Hepatocyte (in vitro differentiated cells): ENCODE data around the gene CFAP221. TPM values are rescaled to one million over a fixed set of nuclear protein-coding genes. Genes with fewer than 3 reads are reported as not detected.

Source experiments
- DNase-seq: peaks from one replicate; pipeline ENCODE4 v3.0.0-alpha.2; 2016; ENCODE audit warnings: low spot score
- H2AFZ ChIP-seq: fragments of 200-600 bp; sonication (generic); 2 replicates; pipeline ENCODE4 v1.6.0; 2016; ENCODE audit warnings: antibody characterized with exemption, mild to moderate bottlenecking
- H3K27ac ChIP-seq: fragments of 200-600 bp; sonication (generic); 2 replicates; pipeline ENCODE4 v1.5.1; 2016; ENCODE audit warnings: mild to moderate bottlenecking
- H3K27me3 ChIP-seq: fragments of 200-600 bp; sonication (generic); 2 replicates; pipeline ENCODE4 v1.6.1; 2016
- H3K36me3 ChIP-seq: fragments of 200-600 bp; sonication (generic); replicated peaks from 2 replicates; pipeline ENCODE4 v1.5.1; 2016; ENCODE audit warnings: low read depth; ENCODE audit not compliant: insufficient read depth
- H3K4me1 ChIP-seq: fragments of 200-600 bp; sonication (generic); 2 replicates; pipeline ENCODE4 v1.5.1; 2016; ENCODE audit warnings: mild to moderate bottlenecking, moderate library complexity; ENCODE audit not compliant: insufficient read depth
- H3K4me2 ChIP-seq: fragments of 200-600 bp; sonication (generic); 2 replicates; pipeline ENCODE4 v1.6.0; 2016
- H3K4me3 ChIP-seq: fragments of 200-600 bp; sonication (generic); 2 replicates; pipeline ENCODE4 v1.5.1; 2016; ENCODE audit warnings: mild to moderate bottlenecking
- H3K79me2 ChIP-seq: fragments of 200-600 bp; sonication (generic); 2 replicates; pipeline ENCODE4 v1.6.0; 2017; ENCODE audit warnings: mild to moderate bottlenecking
- H3K9me2 ChIP-seq: fragments of 200-600 bp; sonication (generic); replicated peaks from 2 replicates; pipeline ENCODE4 v1.6.0; 2017; ENCODE audit warnings: mild to moderate bottlenecking; ENCODE audit not compliant: insufficient read depth
- H3K9me3 ChIP-seq: fragments of 200-600 bp; sonication (generic); 2 replicates; pipeline ENCODE4 v1.5.1; 2016; ENCODE audit warnings: low read depth, mild to moderate bottlenecking
- H4K20me1 ChIP-seq: fragments of 200-600 bp; sonication (generic); 2 replicates; pipeline ENCODE4 v1.6.0; 2016; ENCODE audit warnings: mild to moderate bottlenecking; ENCODE audit not compliant: insufficient read depth, poor library complexity, severe bottlenecking
- EZH2 ChIP-seq: fragments of 200-600 bp; sonication (generic); IDR thresholded peaks from 2 replicates; pipeline ENCODE4 v1.6.1; 2016; ENCODE audit warnings: antibody characterized with exemption, mild to moderate bottlenecking, borderline replicate concordance
- EZH2phosphoT487 ChIP-seq: fragments of 200-600 bp; sonication (generic); IDR thresholded peaks from one replicate; pipeline ENCODE4 v1.6.1; 2018; ENCODE audit warnings: antibody characterized with exemption, mild to moderate bottlenecking, low read depth, moderate library complexity; ENCODE audit not compliant: unreplicated experiment, severe bottlenecking
- WGBS: methylation state at CpG from one replicate; pipeline ENCODE4 v1.1.6; 2016; ENCODE audit warnings: low lambda C conversion rate; ENCODE audit errors: missing lambda C conversion rate; 5-methylcytosine and 5-hydroxymethylcytosine counted together
- polyA plus RNA-seq: library from polyadenylated mRNA; unstranded; fragments of >200 nt; fragmentation: Nextera tagmentation; extraction: Ambion mirVana; gene quantifications from 2 replicates; pipeline ENCODE4 v1.2.1, GENCODE V29; 2016
- total RNA-seq: library from RNA; depleted of rRNA; stranded (reverse); fragments of >200 nt; gene quantifications from 2 replicates; pipeline ENCODE4 v1.2.3, GENCODE V29; 2014
- TF ChIP-seq, protein P1 (sequence below): fragments of 200-600 bp; sonication (generic); IDR thresholded peaks from 2 replicates; pipeline ENCODE4 v1.5.1; 2016; ENCODE audit warnings: antibody characterized with exemption, mild to moderate bottlenecking; ENCODE audit not compliant: poor library complexity

Gene CFAP221
- total and polyA plus RNA-seq, 2 experiments from 2014 or later, result 3.3 to 3.4 TPM

DNA sequence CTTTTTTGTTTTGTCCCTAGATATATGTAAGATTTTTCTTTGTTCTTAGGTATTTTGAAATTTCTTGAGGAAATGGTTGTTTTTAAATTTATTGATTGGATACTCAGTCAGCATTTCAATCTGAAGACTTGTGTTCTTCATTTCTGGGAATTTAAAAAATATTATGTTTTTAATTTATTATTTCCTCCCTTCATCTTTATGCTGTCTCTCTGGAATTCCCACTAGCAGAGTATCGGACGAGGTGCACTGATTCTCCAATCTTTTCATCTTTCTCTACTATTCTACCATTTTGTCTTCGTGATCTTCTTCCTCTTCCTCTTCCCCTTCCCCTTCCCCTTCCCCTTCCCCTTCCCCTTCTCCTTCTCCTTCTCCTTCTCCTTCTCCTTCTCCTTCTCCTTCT lies 32.3 kb upstream of the CFAP221 start:
- 96% methylated on average over 2 of the region's 3 CpGs for WGBS
- H4K20me1 ChIP-seq, result no peaks in the 10 kb centered on the region
- H3K27me3 ChIP-seq, result no peaks in the 10 kb centered on the region
- no peak overlapping the region for H3K4me3 ChIP-seq
- H3K27ac ChIP-seq, result no peak overlapping the region
- no peaks in the 10 kb centered on the region for H3K79me2 ChIP-seq
- TF ChIP-seq EZH2phosphoT487 (no peak), EZH2 (no peak)
- TF ChIP-seq, protein P1, sequence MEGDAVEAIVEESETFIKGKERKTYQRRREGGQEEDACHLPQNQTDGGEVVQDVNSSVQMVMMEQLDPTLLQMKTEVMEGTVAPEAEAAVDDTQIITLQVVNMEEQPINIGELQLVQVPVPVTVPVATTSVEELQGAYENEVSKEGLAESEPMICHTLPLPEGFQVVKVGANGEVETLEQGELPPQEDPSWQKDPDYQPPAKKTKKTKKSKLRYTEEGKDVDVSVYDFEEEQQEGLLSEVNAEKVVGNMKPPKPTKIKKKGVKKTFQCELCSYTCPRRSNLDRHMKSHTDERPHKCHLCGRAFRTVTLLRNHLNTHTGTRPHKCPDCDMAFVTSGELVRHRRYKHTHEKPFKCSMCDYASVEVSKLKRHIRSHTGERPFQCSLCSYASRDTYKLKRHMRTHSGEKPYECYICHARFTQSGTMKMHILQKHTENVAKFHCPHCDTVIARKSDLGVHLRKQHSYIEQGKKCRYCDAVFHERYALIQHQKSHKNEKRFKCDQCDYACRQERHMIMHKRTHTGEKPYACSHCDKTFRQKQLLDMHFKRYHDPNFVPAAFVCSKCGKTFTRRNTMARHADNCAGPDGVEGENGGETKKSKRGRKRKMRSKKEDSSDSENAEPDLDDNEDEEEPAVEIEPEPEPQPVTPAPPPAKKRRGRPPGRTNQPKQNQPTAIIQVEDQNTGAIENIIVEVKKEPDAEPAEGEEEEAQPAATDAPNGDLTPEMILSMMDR, result no peak
- no peak for DNase-seq
- H3K4me1 ChIP-seq, result no peaks in the 10 kb centered on the region
- H3K9me2 ChIP-seq, result no peaks in the 10 kb centered on the region
- no peak overlapping the region for H2AFZ ChIP-seq
- no peak overlapping the region for H3K4me2 ChIP-seq
- no peaks in the 10 kb centered on the region for H3K36me3 ChIP-seq
- H3K9me3 ChIP-seq, result no peaks in the 10 kb centered on the region

GRCh38 chr2:119512946-119513345 lies 31.3 kb upstream of the CFAP221 start:
- Histone ChIP-seq H3K4me1 (no peaks in the 10 kb centered on the region), H3K27ac (no peak overlapping the region), H3K9me3 (no peaks in the 10 kb centered on the region), H3K27me3 (no peaks in the 10 kb centered on the region), H3K79me2 (no peaks in the 10 kb centered on the region), H4K20me1 (no peaks in the 10 kb centered on the region), H3K4me2 (no peak overlapping the region), H3K9me2 (no peaks in the 10 kb centered on the region), H2AFZ (no peak overlapping the region), H3K4me3 (no peak overlapping the region), H3K36me3 (no peaks in the 10 kb centered on the region)
- DNase-seq, result no peak
- 96% methylated on average over 1 of the region's 1 CpG for WGBS
- TF ChIP-seq EZH2phosphoT487, result no peak

DNA sequence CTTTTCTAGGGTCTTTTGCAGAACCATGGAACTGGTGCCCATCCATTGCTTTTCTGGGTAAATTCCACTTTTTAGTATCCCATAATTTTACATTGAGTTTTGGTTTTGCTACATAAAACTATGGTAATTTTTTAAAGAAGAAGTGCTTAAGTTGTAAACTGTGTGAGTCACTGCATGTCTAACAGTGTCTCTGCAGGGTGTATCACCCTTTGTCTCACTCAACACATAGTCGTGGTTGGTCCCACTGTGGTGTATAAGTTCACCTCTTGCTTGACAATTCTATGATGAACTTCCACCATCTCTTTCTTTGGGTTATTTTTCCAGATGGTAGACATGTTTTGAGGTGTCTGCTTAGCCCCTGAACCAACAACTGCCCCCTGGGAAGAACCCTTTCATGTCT lies 30.4 kb upstream of the CFAP221 start:
- H2AFZ ChIP-seq, result no peak overlapping the region
- no peaks in the 10 kb centered on the region for H3K9me3 ChIP-seq
- no peaks in the 10 kb centered on the region for H4K20me1 ChIP-seq
- no peak overlapping the region for H3K4me3 ChIP-seq
- DNase-seq, result no peak
- TF ChIP-seq EZH2phosphoT487, result no peak
- TF ChIP-seq EZH2, result no peak
- TF ChIP-seq, protein P1, result no peak
- H3K36me3 ChIP-seq, result no peaks in the 10 kb centered on the region
- H3K4me2 ChIP-seq, result no peak overlapping the region
- no peaks in the 10 kb centered on the region for H3K27me3 ChIP-seq
- 59% methylated on average over 1 of the region's 1 CpG for WGBS
- H3K9me2 ChIP-seq, result no peaks in the 10 kb centered on the region
- H3K4me1 ChIP-seq, result no peaks in the 10 kb centered on the region
- H3K79me2 ChIP-seq, result no peaks in the 10 kb centered on the region
- H3K27ac ChIP-seq, result no peak overlapping the region

- 91% methylated on average over 2 of the region's 2 CpGs for WGBS
- Histone ChIP-seq H3K27me3 (no peaks in the 10 kb centered on the region), H3K36me3 (no peaks in the 10 kb centered on the region), H4K20me1 (no peaks in the 10 kb centered on the region), H3K9me2 (no peaks in the 10 kb centered on the region), H3K79me2 (no peaks in the 10 kb centered on the region), H3K27ac (no peak overlapping the region), H3K4me3 (no peak overlapping the region), H2AFZ (no peak overlapping the region), H3K4me2 (no peak overlapping the region), H3K9me3 (no peaks in the 10 kb centered on the region), H3K4me1 (no peaks in the 10 kb centered on the region)
- TF ChIP-seq EZH2phosphoT487, result no peak
- no peak for TF ChIP-seq EZH2
- TF ChIP-seq, protein P1, result no peak
- DNase-seq, result no peak
Observed at GRCh38 chr2:119516121-119516520, 28.1 kb upstream of the CFAP221 start.
